Measurements from ENCODE around the gene OR2B2.

- TF ChIP-seq SP1 (CRISPR knock-in tag; conservative IDR thresholded peaks at IDR 0.05) (no peak), CBFB (CRISPR knock-in tag; IDR thresholded peaks at IDR 0.05; ENCODE audit: low read depth) (no peak), ETV6 (CRISPR knock-in tag; IDR thresholded peaks at IDR 0.05) (peak; percentile 46; the same call in 1 of the 2 replicates), CTCF (IDR thresholded peaks at IDR 0.05) (peak; percentile 42), ZNF121 (CRISPR knock-in tag; IDR thresholded peaks at IDR 0.05) (no peak), EMX1 (CRISPR knock-in tag; IDR thresholded peaks at IDR 0.05) (peak; percentile 48; the same call in 1 of the 2 replicates), NFYB (CRISPR knock-in tag; conservative IDR thresholded peaks at IDR 0.05; ENCODE audit: low read depth) (no peak), MXD4 (CRISPR knock-in tag; IDR thresholded peaks at IDR 0.05; ENCODE audit: borderline replicate concordance) (no peak)
- TF ChIP-seq, protein P1, sequence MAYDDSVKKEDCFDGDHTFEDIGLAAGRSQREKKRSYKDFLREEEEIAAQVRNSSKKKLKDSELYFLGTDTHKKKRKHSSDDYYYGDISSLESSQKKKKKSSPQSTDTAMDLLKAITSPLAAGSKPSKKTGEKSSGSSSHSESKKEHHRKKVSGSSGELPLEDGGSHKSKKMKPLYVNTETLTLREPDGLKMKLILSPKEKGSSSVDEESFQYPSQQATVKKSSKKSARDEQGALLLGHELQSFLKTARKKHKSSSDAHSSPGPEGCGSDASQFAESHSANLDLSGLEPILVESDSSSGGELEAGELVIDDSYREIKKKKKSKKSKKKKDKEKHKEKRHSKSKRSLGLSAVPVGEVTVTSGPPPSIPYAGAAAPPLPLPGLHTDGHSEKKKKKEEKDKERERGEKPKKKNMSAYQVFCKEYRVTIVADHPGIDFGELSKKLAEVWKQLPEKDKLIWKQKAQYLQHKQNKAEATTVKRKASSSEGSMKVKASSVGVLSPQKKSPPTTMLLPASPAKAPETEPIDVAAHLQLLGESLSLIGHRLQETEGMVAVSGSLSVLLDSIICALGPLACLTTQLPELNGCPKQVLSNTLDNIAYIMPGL (CRISPR knock-in tag; IDR thresholded peaks at IDR 0.05) = no peak
- TF ChIP-seq, protein P2, sequence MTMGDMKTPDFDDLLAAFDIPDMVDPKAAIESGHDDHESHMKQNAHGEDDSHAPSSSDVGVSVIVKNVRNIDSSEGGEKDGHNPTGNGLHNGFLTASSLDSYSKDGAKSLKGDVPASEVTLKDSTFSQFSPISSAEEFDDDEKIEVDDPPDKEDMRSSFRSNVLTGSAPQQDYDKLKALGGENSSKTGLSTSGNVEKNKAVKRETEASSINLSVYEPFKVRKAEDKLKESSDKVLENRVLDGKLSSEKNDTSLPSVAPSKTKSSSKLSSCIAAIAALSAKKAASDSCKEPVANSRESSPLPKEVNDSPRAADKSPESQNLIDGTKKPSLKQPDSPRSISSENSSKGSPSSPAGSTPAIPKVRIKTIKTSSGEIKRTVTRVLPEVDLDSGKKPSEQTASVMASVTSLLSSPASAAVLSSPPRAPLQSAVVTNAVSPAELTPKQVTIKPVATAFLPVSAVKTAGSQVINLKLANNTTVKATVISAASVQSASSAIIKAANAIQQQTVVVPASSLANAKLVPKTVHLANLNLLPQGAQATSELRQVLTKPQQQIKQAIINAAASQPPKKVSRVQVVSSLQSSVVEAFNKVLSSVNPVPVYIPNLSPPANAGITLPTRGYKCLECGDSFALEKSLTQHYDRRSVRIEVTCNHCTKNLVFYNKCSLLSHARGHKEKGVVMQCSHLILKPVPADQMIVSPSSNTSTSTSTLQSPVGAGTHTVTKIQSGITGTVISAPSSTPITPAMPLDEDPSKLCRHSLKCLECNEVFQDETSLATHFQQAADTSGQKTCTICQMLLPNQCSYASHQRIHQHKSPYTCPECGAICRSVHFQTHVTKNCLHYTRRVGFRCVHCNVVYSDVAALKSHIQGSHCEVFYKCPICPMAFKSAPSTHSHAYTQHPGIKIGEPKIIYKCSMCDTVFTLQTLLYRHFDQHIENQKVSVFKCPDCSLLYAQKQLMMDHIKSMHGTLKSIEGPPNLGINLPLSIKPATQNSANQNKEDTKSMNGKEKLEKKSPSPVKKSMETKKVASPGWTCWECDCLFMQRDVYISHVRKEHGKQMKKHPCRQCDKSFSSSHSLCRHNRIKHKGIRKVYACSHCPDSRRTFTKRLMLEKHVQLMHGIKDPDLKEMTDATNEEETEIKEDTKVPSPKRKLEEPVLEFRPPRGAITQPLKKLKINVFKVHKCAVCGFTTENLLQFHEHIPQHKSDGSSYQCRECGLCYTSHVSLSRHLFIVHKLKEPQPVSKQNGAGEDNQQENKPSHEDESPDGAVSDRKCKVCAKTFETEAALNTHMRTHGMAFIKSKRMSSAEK (CRISPR knock-in tag; IDR thresholded peaks at IDR 0.05; ENCODE audit: borderline replicate concordance) = 0 out of 2 replicates have a peak, but pooled peaks have one; percentile 65
- TF ChIP-seq, protein P3, sequence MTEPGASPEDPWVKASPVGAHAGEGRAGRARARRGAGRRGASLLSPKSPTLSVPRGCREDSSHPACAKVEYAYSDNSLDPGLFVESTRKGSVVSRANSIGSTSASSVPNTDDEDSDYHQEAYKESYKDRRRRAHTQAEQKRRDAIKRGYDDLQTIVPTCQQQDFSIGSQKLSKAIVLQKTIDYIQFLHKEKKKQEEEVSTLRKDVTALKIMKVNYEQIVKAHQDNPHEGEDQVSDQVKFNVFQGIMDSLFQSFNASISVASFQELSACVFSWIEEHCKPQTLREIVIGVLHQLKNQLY (CRISPR knock-in tag; IDR thresholded peaks at IDR 0.05) = no peak
These were observed 17.1 kb downstream of the OR2B2 start for GRCh38 chr6:27894839-27895762.

Measured in WTC11 (cell line).